Epithelial cell of esophagus (primary cell): ENCODE measurements around the gene SIL1.
"Not testable (repeated sequence)": the region's sequence is repeated elsewhere in the genome, so short reads cannot be mapped to it uniquely, and the experiment has no call there.

Experiments
- DNase-seq: peaks from one replicate; pipeline ENCODE4 v3.0.0; 2010; ENCODE audit warnings: low read depth
- H3K4me3 ChIP-seq: 2 replicates; pipeline ENCODE4 v1.5.1; 2011; ENCODE audit warnings: mild to moderate bottlenecking, low read length, control low read depth
- TF ChIP-seq, protein P1 (sequence below): IDR thresholded peaks from 2 replicates; pipeline ENCODE4 v1.5.1; 2011; ENCODE audit warnings: low read depth, mild to moderate bottlenecking, low read length, control low read depth, inconsistent platforms; ENCODE audit not compliant: insufficient read depth; ENCODE audit errors: missing control alignments

The SIL1 gene

DNA sequence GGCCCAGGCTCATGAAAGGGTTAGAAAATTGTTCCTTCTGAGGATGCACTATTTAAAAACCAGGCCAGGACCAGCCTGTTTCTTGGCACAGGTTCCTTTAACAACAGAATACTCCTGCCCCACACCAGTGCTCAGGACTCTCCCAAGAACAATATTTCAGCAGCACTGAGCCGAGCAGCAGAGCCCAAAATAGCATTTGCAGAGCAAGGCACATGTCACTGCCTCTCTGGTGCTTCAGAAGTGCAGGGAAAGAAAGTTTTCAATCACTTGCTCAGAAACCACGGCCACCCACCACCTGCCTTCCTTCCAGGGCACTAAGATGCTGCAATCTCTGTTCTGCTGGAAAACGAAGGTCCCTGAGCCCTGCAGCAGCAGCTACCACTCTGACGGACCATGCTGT, 77.6 kb downstream of the SIL1 start:
- no peak overlapping the region for H3K4me3 ChIP-seq
- TF ChIP-seq, protein P1, sequence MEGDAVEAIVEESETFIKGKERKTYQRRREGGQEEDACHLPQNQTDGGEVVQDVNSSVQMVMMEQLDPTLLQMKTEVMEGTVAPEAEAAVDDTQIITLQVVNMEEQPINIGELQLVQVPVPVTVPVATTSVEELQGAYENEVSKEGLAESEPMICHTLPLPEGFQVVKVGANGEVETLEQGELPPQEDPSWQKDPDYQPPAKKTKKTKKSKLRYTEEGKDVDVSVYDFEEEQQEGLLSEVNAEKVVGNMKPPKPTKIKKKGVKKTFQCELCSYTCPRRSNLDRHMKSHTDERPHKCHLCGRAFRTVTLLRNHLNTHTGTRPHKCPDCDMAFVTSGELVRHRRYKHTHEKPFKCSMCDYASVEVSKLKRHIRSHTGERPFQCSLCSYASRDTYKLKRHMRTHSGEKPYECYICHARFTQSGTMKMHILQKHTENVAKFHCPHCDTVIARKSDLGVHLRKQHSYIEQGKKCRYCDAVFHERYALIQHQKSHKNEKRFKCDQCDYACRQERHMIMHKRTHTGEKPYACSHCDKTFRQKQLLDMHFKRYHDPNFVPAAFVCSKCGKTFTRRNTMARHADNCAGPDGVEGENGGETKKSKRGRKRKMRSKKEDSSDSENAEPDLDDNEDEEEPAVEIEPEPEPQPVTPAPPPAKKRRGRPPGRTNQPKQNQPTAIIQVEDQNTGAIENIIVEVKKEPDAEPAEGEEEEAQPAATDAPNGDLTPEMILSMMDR, result no peak
- DNase-seq, result no peak

DNA sequence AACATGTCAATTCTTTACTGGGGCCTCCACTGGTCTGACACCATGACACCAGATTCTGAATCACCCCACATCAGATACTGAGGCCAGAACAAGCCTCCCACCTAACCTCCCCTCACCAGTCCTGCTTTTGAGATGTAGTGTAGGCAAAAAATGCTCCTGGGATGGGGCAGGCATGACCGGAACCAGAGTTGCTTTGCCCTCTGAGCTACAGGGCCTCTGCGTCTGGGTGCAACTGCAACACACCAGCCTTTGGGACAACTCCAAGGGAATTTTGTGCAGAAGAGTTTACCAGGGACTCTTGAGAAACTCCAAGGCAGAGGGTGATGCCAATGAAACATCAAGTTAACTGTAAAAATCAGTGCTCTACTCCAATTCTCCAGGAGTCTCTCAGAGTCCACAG, 79.4 kb downstream of the SIL1 start:
- DNase-seq, result no peak
- H3K4me3 ChIP-seq, result no peak overlapping the region
- TF ChIP-seq, protein P1, result no peak

DNA sequence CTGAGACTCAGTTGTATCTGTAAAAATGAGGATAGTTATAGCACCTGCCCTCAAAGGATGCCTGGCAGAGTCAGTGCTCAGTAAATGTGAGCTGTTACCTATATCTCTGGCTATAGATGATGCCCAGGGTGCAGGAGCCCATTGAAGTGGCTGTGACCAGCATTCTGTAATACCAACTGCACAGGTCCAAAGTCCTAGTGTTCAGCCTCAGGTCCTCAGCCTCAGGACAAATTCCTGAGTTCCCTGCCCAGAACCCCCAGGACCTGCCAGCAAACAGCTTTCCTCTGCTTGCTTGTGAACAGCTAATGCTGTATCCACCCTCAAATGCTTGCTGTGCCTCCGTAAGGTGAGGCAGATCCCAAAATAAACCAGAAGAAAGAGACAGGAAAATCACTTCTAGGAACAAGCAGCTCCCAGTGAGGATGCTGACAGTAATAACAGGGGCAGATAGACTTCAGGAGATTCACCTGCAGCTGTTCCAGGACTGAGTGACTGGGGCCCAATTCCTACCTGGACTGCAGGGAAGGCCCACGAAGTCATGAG, 80.8 kb downstream of the SIL1 start:
- no peak overlapping the region for H3K4me3 ChIP-seq
- DNase-seq, result no peak
- TF ChIP-seq, protein P1, result no peak

DNA sequence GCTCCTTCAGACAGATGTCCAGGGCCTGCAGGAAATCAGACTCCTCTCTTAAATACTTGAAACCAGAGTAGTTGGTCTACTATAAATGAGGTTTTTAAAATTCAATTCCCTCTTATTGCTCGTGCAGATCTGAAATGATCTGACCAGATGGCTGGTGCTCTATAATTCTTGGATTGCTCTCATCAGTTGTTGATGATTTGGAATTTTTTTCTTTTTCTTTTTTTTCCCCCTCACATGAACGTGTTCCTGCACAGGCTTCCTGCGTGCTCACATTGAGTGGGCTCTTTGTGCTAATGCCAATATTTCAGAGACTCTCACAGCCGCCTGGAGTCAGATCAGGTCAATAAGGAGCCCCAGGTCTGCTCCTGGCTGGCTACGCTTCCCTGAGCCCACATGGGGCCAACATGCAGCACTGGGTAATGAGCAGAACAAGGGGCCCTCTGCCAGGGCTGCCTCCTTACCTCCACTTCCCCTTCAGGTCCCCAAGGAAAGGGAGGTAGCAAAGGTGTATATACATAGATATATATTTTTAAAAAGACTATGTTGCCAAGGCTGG, 82.0 kb downstream of the SIL1 start:
- TF ChIP-seq, protein P1, result no peak
- no peak overlapping the region for H3K4me3 ChIP-seq
- no peak for DNase-seq

DNA sequence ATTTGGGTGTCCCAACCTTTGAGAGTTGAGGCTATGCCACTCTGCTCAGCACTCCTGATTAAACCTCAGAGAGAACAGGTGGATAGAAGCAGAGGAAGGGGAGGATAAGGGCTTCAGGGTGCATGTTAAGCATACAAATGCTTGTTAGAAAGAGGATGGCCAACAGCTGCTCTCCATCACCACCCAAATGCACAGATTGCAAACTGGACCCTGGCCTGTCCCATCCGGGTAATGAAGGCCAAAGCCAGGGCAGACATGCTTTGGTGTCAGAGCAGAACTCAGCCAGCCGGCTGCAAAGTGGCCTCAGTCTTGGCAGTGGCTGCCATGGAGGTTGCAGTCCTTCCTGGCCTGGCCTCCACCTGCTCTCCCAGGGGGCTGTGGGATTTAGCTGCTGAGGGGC, 84.3 kb downstream of the SIL1 start:
- no peak overlapping the region for H3K4me3 ChIP-seq
- no peak for DNase-seq
- TF ChIP-seq, protein P1, result no peak

DNA sequence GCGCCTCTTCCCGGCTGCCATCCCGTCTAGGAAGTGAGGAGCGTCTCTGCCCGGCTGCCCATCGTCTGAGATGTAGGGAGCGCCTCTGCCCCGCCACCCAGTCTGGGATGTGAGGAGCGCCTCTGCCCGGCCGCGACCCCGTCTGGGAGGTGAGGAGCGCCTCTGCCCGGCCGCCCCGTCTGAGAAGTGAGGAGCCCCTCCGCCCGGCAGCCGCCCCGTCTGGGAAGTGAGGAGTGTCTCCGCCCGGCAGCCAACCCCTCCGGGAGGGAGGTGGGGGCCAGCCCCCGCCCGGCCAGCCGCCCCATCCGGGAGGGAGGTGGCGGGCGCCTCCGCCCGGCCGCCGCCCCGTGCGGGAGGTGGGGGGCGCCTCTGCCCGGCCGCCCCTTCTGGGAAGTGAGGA, 85.8 kb downstream of the SIL1 start:
- not testable (repeated sequence) for DNase-seq

DNA sequence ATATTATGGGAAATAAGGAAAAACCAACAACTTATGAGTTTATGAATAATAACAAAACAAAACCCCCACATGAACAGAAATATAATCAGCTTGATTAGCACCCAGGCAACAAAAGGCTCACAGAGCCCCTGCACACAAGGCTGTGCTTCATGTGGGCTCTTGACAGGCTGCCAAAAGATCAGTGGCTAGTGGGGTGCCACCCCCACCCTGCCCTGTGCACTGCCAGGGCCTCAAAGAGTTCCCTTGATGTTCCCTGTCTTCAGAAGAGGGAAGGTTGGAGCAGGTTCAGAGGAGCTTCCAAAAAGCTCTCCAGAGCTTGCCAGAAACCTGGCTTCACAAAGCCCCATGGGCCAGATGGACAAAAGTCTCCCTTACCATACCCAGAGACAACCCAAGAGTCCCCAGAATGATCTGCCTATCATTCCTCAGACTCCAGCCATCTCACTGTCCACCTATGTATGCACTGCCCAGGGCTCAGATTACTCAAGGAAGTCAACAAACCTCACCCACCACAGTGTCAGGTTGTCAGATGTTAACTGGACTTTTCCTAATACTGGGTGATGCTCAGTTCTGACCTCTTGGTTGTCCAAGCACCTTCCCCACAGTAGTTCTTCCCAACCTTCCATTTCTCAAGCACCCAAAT, 87.5 kb downstream of the SIL1 start:
- TF ChIP-seq, protein P1, result no peak
- no peak for DNase-seq
- no peak overlapping the region for H3K4me3 ChIP-seq

More for the DNA sequence above, 85.8 kb downstream of the SIL1 start:
- not testable (repeated sequence) for H3K4me3 ChIP-seq
